Measurements from ENCODE around the gene KCNQ1OT1.

DNA sequence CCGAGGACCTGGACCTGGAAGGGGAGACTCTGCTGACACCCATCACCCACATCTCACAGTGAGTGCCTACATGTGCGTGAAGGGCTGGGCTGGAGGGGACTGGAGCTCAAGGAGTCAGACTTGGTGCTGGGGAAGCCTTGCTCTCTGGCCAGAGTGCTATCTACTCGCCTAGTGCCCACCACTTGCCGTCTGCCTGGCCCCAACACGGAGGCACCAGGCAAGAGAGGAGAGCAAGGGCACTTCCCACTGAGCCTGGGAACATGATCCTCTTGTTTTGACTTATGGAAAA, 37.8 kb downstream of the KCNQ1OT1 start:
- TF ChIP-seq, protein P1, sequence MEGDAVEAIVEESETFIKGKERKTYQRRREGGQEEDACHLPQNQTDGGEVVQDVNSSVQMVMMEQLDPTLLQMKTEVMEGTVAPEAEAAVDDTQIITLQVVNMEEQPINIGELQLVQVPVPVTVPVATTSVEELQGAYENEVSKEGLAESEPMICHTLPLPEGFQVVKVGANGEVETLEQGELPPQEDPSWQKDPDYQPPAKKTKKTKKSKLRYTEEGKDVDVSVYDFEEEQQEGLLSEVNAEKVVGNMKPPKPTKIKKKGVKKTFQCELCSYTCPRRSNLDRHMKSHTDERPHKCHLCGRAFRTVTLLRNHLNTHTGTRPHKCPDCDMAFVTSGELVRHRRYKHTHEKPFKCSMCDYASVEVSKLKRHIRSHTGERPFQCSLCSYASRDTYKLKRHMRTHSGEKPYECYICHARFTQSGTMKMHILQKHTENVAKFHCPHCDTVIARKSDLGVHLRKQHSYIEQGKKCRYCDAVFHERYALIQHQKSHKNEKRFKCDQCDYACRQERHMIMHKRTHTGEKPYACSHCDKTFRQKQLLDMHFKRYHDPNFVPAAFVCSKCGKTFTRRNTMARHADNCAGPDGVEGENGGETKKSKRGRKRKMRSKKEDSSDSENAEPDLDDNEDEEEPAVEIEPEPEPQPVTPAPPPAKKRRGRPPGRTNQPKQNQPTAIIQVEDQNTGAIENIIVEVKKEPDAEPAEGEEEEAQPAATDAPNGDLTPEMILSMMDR (IDR thresholded peaks at IDR 0.05), result no peak
- no peak for TF ChIP-seq POLR2A (IDR thresholded peaks at IDR 0.05)
- TF ChIP-seq EP300 (IDR thresholded peaks at IDR 0.05), result no peak
